Measurements from ENCODE around the gene CIRBP. TPM values are rescaled to one million over a fixed set of nuclear protein-coding genes. Genes with fewer than 3 reads are reported as not detected.
A peak's percentile ranks its signal among the peaks of the same experiment; 100 is the strongest.

Gene CIRBP
- total and polyA plus RNA-seq, 9 of the 15 experiments (the other 6 are each of a cell fraction or from before 2014, with no cell fraction given), result 20.5 to 327 (median 176) TPM

- H3K4me3 ChIP-seq, result no peak overlapping the region
- H3K36me3 ChIP-seq (ENCODE audit: control insufficient read depth, insufficient read depth, low read length), result no peaks in the 10 kb centered on the region
- ATAC-seq (no peak), FAIRE-seq (no peak), DNase-seq (ENCODE audit: extremely low read depth in 1 of 4, low spot score in 3 of 4) (no peak)
- H3K27ac ChIP-seq (ENCODE audit: extremely low read depth, low read depth, low read length), result no peak overlapping the region
- H3K79me2 ChIP-seq (ENCODE audit: control insufficient read depth, insufficient read depth, low read length), result no peaks in the 10 kb centered on the region
- POLR2A ChIA-PET, result interaction anchor here (0.6 to 1.1 kb wide), 4 partner anchors 17 to 276 kb away, joined by 3 to 5 read pairs (median 4); partner anchors contain the start of gene CIRBP
- intact Hi-C loops (cut with micrococcal nuclease), result no loop called here
- H3K4me2 ChIP-seq (ENCODE audit: insufficient read depth, low read length), result no peak overlapping the region
- in situ Hi-C loops (cut with MboI), result no loop called here
- CTCF ChIA-PET (ENCODE audit: low intra/inter-chr PET ratio), result no interaction called here
- H3K9me3 ChIP-seq (replicated peaks; ENCODE audit: control insufficient read depth, insufficient read depth, low read depth, low read length), result no peaks in the 10 kb centered on the region
- no peak overlapping the region for H2AFZ ChIP-seq (ENCODE audit: low read depth, low read length)
- H3K9me1 ChIP-seq (ENCODE audit: control insufficient read depth, insufficient read depth, low read length), result no peaks in the 10 kb centered on the region
- peaks cover 4% of the 10 kb centered on the region; the same call in 1 of the 2 replicates for H4K20me1 ChIP-seq (replicated peaks; ENCODE audit: control insufficient read depth, insufficient read depth, low read length)
- H3K4me1 ChIP-seq (replicated peaks in 1 of 2; ENCODE audit: control insufficient read depth in 2 of 2, insufficient read depth in 2 of 2, low read length in 2 of 2), result peaks cover 0 to 97% of the 10 kb centered on the region in 2 experiments; a peak in 3 of 5 replicates
- H3K9ac ChIP-seq (ENCODE audit: insufficient read depth in 1 of 2, low read depth in 2 of 2, low read length in 2 of 2), result no peak overlapping the region; a peak in 1 of 4 replicates
- no peak for TF ChIP-seq ZFPM2 (CRISPR knock-in tag; IDR thresholded peaks at IDR 0.05)
- no peak for TF ChIP-seq NFRKB (IDR thresholded peaks at IDR 0.05; ENCODE audit: low read depth)
- TF ChIP-seq BCOR (IDR thresholded peaks at IDR 0.05), result peak; percentile 71; the same call in 1 of the 2 replicates
- no peak for TF ChIP-seq RBFOX2 (IDR thresholded peaks at IDR 0.05; ENCODE audit: low read depth, low read length)
- no peak for TF ChIP-seq ZBTB1 (CRISPR knock-in tag; IDR thresholded peaks at IDR 0.05; ENCODE audit: borderline replicate concordance, low read depth)
- TF ChIP-seq EGR1 (conservative IDR thresholded peaks at IDR 0.05), result peak; percentile 38
- TF ChIP-seq MCM7 (IDR thresholded peaks at IDR 0.05), result no peak
- peak; percentile 33; the same call in 1 of the 2 replicates for TF ChIP-seq GABPB1 (CRISPR knock-in tag; IDR thresholded peaks at IDR 0.05)
- TF ChIP-seq POLR3A (IDR thresholded peaks at IDR 0.05; ENCODE audit: borderline replicate concordance, extremely low read depth, insufficient read depth, insufficient read length), result no peak
- TF ChIP-seq STAT5A (IDR thresholded peaks at IDR 0.05; ENCODE audit: borderline replicate concordance, low read length), result no peak
- TF ChIP-seq ZNF197 (CRISPR knock-in tag; IDR thresholded peaks at IDR 0.05; ENCODE audit: low read depth), result no peak
- TF ChIP-seq FOXM1 (IDR thresholded peaks at IDR 0.05; ENCODE audit: low read depth), result no peak
- no peak for TF ChIP-seq FOXM1 (CRISPR knock-in tag; IDR thresholded peaks at IDR 0.05; ENCODE audit: low read depth)
- no peak for TF ChIP-seq HINFP (tag; conservative IDR thresholded peaks at IDR 0.05; ENCODE audit: low read depth)
- no peak for TF ChIP-seq ZNF586 (CRISPR knock-in tag; conservative IDR thresholded peaks at IDR 0.05)
- no peak for TF ChIP-seq ZNF41 (CRISPR knock-in tag; conservative IDR thresholded peaks at IDR 0.05)
- TF ChIP-seq ATF3 (IDR thresholded peaks at IDR 0.05), result peak; percentile 36; the same call in 1 of the 2 replicates
- no peak for TF ChIP-seq ATF3 (CRISPR knock-in tag; conservative IDR thresholded peaks at IDR 0.05)
- WGBS (ENCODE audit: insufficient coverage, low coverage, missing lambda C conversion rate), result 19% methylated on average over 29 of the region's 40 CpGs
- BruUV-seq (replicated peaks), result no TSS peak
- peaks cover 35 to 82% of the 10 kb centered on the region in 2 experiments; a peak in 4 of 5 replicates for H3K27me3 ChIP-seq (ENCODE audit: control insufficient read depth in 2 of 2, insufficient read depth in 2 of 2, low read length in 2 of 2)
These were observed 21.8 kb downstream of the CIRBP start for GRCh38 chr19:1290703-1291651.

All from K562 (cell line).